ENCODE results near the gene AGFG2. TPM values are rescaled to one million over a fixed set of nuclear protein-coding genes. Genes with fewer than 3 reads are reported as not detected.

The AGFG2 gene
- total RNA-seq, 1 donor, result 9.4 TPM

GRCh38 chr7:100567031-100567730 is 28.2 kb downstream of the AGFG2 start:
- Histone ChIP-seq H3K27me3 (ENCODE audit: insufficient read depth, low read length) (peaks cover 2% of the 10 kb centered on the region), H4K20me1 (ENCODE audit: insufficient read depth, low read length) (peaks cover 4% of the 10 kb centered on the region), H3K36me3 (ENCODE audit: insufficient read depth, low read length) (no peaks in the 10 kb centered on the region), H3K4me2 (ENCODE audit: insufficient read depth, low read length) (no peak overlapping the region), H3K4me1 (ENCODE audit: insufficient read depth, low read length) (peaks cover 8% of the 10 kb centered on the region), H2AFZ (ENCODE audit: low read length) (no peak overlapping the region), H3K79me2 (ENCODE audit: insufficient read depth, low read length) (no peaks in the 10 kb centered on the region), H3K27ac (ENCODE audit: low read depth, low read length) (no peak overlapping the region), H3K9me3 (ENCODE audit: low read depth, low read length) (no peaks in the 10 kb centered on the region), H3K4me3 (ENCODE audit: insufficient read depth, low read length) (no peak overlapping the region)
- TF ChIP-seq CTCF (IDR thresholded peaks at IDR 0.05; ENCODE audit: extremely low read depth, low read depth, low read length), result no peak
- peak; percentile 77 for DNase-seq (ENCODE audit: insufficient read length, low spot score, missing footprints)

- Histone ChIP-seq H3K4me2 (ENCODE audit: insufficient read depth, low read length) (no peak overlapping the region), H3K79me2 (ENCODE audit: insufficient read depth, low read length) (no peaks in the 10 kb centered on the region), H3K36me3 (ENCODE audit: insufficient read depth, low read length) (no peaks in the 10 kb centered on the region), H2AFZ (ENCODE audit: low read length) (no peak overlapping the region), H3K9me3 (ENCODE audit: low read depth, low read length) (no peaks in the 10 kb centered on the region), H3K27ac (ENCODE audit: low read depth, low read length) (no peak overlapping the region), H4K20me1 (ENCODE audit: insufficient read depth, low read length) (peaks cover 4% of the 10 kb centered on the region), H3K4me3 (ENCODE audit: insufficient read depth, low read length) (no peak overlapping the region), H3K4me1 (ENCODE audit: insufficient read depth, low read length) (peaks cover 8% of the 10 kb centered on the region), H3K27me3 (ENCODE audit: insufficient read depth, low read length) (peaks cover 2% of the 10 kb centered on the region)
- TF ChIP-seq CTCF (IDR thresholded peaks at IDR 0.05; ENCODE audit: extremely low read depth, low read depth, low read length), result no peak
- peak; percentile 82 for DNase-seq (ENCODE audit: insufficient read length, low spot score, missing footprints)
Measured at GRCh38 chr7:100567751-100568175, 28.8 kb downstream of the AGFG2 start.

GRCh38 chr7:100568176-100568895 is 29.3 kb downstream of the AGFG2 start:
- Histone ChIP-seq H3K27ac (ENCODE audit: low read depth, low read length) (no peak overlapping the region), H3K79me2 (ENCODE audit: insufficient read depth, low read length) (no peaks in the 10 kb centered on the region), H3K4me2 (ENCODE audit: insufficient read depth, low read length) (no peak overlapping the region), H3K36me3 (ENCODE audit: insufficient read depth, low read length) (no peaks in the 10 kb centered on the region), H3K4me3 (ENCODE audit: insufficient read depth, low read length) (no peak overlapping the region), H3K9me3 (ENCODE audit: low read depth, low read length) (no peaks in the 10 kb centered on the region), H3K4me1 (ENCODE audit: insufficient read depth, low read length) (peaks cover 8% of the 10 kb centered on the region), H2AFZ (ENCODE audit: low read length) (no peak overlapping the region), H3K27me3 (ENCODE audit: insufficient read depth, low read length) (peaks cover 2% of the 10 kb centered on the region), H4K20me1 (ENCODE audit: insufficient read depth, low read length) (peaks cover 4% of the 10 kb centered on the region)
- no peak for TF ChIP-seq CTCF (IDR thresholded peaks at IDR 0.05; ENCODE audit: extremely low read depth, low read depth, low read length)
- DNase-seq (ENCODE audit: insufficient read length, low spot score, missing footprints), result peak; percentile 73
